NCI-H526 treated with DMSO at 0.1 percent for 48 hours (cell line): ENCODE measurements around the gene EIF4A2.
"Not testable (repeated sequence)": the region's sequence is repeated elsewhere in the genome, so short reads cannot be mapped to it uniquely, and the experiment has no call there.

Source experiments
- DNase-seq: peaks from one replicate; lab custom pipeline; 2025; lab: John Stamatoyannopoulos, UW

EIF4A2 gene

GRCh38 chr3:186784820-186785494 lies 1.6 kb downstream of the EIF4A2 start:
- no peak for DNase-seq

- DNase-seq, result no peak
Observed at GRCh38 chr3:186785495-186786018, 2.2 kb downstream of the EIF4A2 start.

- no peak for DNase-seq
Observed at GRCh38 chr3:186786922-186787321, 3.5 kb downstream of the EIF4A2 start.

GRCh38 chr3:186787642-186788481 lies 4.5 kb downstream of the EIF4A2 start:
- DNase-seq, result no peak

- DNase-seq, result no peak
Observed at GRCh38 chr3:186788482-186789370, 5.3 kb downstream of the EIF4A2 start.

- no peak for DNase-seq
Observed at GRCh38 chr3:186789554-186790260, 6.3 kb downstream of the EIF4A2 start.

- DNase-seq, result no peak
Observed at GRCh38 chr3:186790261-186790981, 7.0 kb downstream of the EIF4A2 start.

GRCh38 chr3:186798239-186798874 lies 15.0 kb downstream of the EIF4A2 start:
- no peak for DNase-seq

- DNase-seq, result no peak
Observed at GRCh38 chr3:186800285-186800684, 16.9 kb downstream of the EIF4A2 start.

- DNase-seq, result no peak
Observed at GRCh38 chr3:186802701-186803100, 19.3 kb downstream of the EIF4A2 start.

GRCh38 chr3:186803447-186803846 lies 20.1 kb downstream of the EIF4A2 start:
- DNase-seq, result not testable (repeated sequence)

- peak; percentile 71 for DNase-seq
Observed at GRCh38 chr3:186806089-186807055, 23.0 kb downstream of the EIF4A2 start, which contains the start of gene RFC4. TSS of gene RFC4 (minus strand) at chr3:186806482. CDS start at chr3:186804713, 1,769 bp downstream.

GRCh38 chr3:186807231-186807630 lies 23.9 kb downstream of the EIF4A2 start:
- DNase-seq, result no peak

GRCh38 chr3:186810336-186810996 lies 27.1 kb downstream of the EIF4A2 start:
- no peak for DNase-seq

- not testable (repeated sequence) for DNase-seq
Observed at GRCh38 chr3:186811313-186811712, 27.9 kb downstream of the EIF4A2 start.

GRCh38 chr3:186814100-186814499 lies 30.7 kb downstream of the EIF4A2 start:
- no peak for DNase-seq

- no peak for DNase-seq
Observed at GRCh38 chr3:186815435-186815834, 32.1 kb downstream of the EIF4A2 start.

GRCh38 chr3:186818516-186818915 lies 35.1 kb downstream of the EIF4A2 start:
- no peak for DNase-seq
